ENCODE data around the gene KRT39. TPM values are rescaled to one million over a fixed set of nuclear protein-coding genes. Genes with fewer than 3 reads are reported as not detected.

The KRT39 gene
- total and polyA plus RNA-seq, 2 of the 13 experiments (the other 11 are each of a cell fraction or from before 2014, with no cell fraction given): 0.07 to 1.2 TPM

GRCh38 chr17:40958086-40958953 is 8.4 kb downstream of the KRT39 start (continued):
- TF ChIP-seq TFAP4 (IDR thresholded peaks at IDR 0.05; ENCODE audit: borderline replicate concordance, low read depth) (peak; percentile 91), ZNF556 (CRISPR knock-in tag; IDR thresholded peaks at IDR 0.05; ENCODE audit: borderline replicate concordance) (0 out of 2 replicates have a peak, but pooled peaks have one; percentile 48), POGZ (CRISPR knock-in tag; IDR thresholded peaks at IDR 0.05) (peak; percentile 47), THAP11 (CRISPR knock-in tag; IDR thresholded peaks at IDR 0.05) (peak; percentile 40; the same call in 1 of the 2 replicates), HDAC2 (CRISPR knock-in tag; IDR thresholded peaks at IDR 0.05) (peak; percentile 80; the same call in 1 of the 2 replicates), FOXA1 (IDR thresholded peaks at IDR 0.05) (peak; percentile 98), FOXA1 (CRISPR knock-in tag; IDR thresholded peaks at IDR 0.05) (peak; percentile 100), HOXD1 (CRISPR knock-in tag; IDR thresholded peaks at IDR 0.05) (peak; percentile 100), PPARG (CRISPR knock-in tag; conservative IDR thresholded peaks at IDR 0.05) (peak; percentile 63; the same call in 1 of the 2 replicates), ZBTB20 (CRISPR knock-in tag; IDR thresholded peaks at IDR 0.05; ENCODE audit: borderline replicate concordance, low read depth) (peak; percentile 57; the same call in 1 of the 2 replicates), NCOA5 (CRISPR knock-in tag; IDR thresholded peaks at IDR 0.05) (no peak), ZNF782 (CRISPR knock-in tag; IDR thresholded peaks at IDR 0.05; ENCODE audit: borderline replicate concordance) (no peak), NFIC (IDR thresholded peaks at IDR 0.05; ENCODE audit: low read length) (peak; percentile 81), MEIS1 (CRISPR knock-in tag; IDR thresholded peaks at IDR 0.05; ENCODE audit: borderline replicate concordance) (peak; percentile 100), E2F2 (CRISPR knock-in tag; IDR thresholded peaks at IDR 0.05; ENCODE audit: borderline replicate concordance) (no peak), MAF1 (CRISPR knock-in tag; IDR thresholded peaks at IDR 0.05; ENCODE audit: borderline replicate concordance) (no peak), BCL6 (CRISPR knock-in tag; IDR thresholded peaks at IDR 0.05) (peak; percentile 80), IRF9 (CRISPR knock-in tag; IDR thresholded peaks at IDR 0.05; ENCODE audit: borderline replicate concordance) (no peak), CBFB (CRISPR knock-in tag; IDR thresholded peaks at IDR 0.05) (peak; percentile 92), ZNF609 (CRISPR knock-in tag; IDR thresholded peaks at IDR 0.05; ENCODE audit: borderline replicate concordance) (peak; percentile 78), PBX2 (CRISPR knock-in tag; IDR thresholded peaks at IDR 0.05) (peak; percentile 91)

All from HepG2 (cell line).